K562 (cell line): ENCODE data around the gene CDKN2AIP. TPM values are rescaled to one million over a fixed set of nuclear protein-coding genes. Genes with fewer than 3 reads are reported as not detected.
A peak's percentile ranks its signal among the peaks of the same experiment; 100 is the strongest.

Experiments
- BCOR ChIP-seq: fragments of 450-650 bp; IDR thresholded peaks from 2 replicates; pipeline ENCODE4 v1.6.1; 2016
- ETV5 ChIP-seq: sonication (generic); formaldehyde crosslinking; IDR thresholded peaks from 2 replicates; pipeline ENCODE4 v1.4.0; 2020; ENCODE audit warnings: low read depth, mild to moderate bottlenecking, missing genetic modification reagents
- HMGN3 ChIP-seq: IDR thresholded peaks from 2 replicates; pipeline ENCODE4 v1.6.1; 2011; ENCODE audit warnings: borderline replicate concordance, low read depth, mild to moderate bottlenecking, mixed read lengths, low read length; ENCODE audit not compliant: insufficient read length; ENCODE audit errors: extremely low read depth
- HNRNPL ChIP-seq: fragments of 200-400 bp; formaldehyde crosslinking; IDR thresholded peaks from 2 replicates; pipeline ENCODE4 v1.6.1; 2017; ENCODE audit warnings: low read depth, mild to moderate bottlenecking, low read length
- HOXB6 ChIP-seq: fragments of 250-450 bp; sonication (Bioruptor Pico); IDR thresholded peaks from 2 replicates; pipeline ENCODE4 v1.5.1; 2022; ENCODE audit warnings: mild to moderate bottlenecking, borderline replicate concordance
- MLX ChIP-seq, 2 experiments: fragments of 450-650 bp in 1 of 2; sonication (generic) in 1 of 2; formaldehyde crosslinking; conservative IDR thresholded peaks; 2 replicates each; pipeline versions ENCODE4 v1.4.0 to v1.8.1; 2020 to 2022; ENCODE audit warnings: mild to moderate bottlenecking in 1 of 2, missing genetic modification reagents in 1 of 2
- NFRKB ChIP-seq: fragments of 450-650 bp; IDR thresholded peaks from 2 replicates; pipeline ENCODE4 v1.6.1; 2016; ENCODE audit warnings: low read depth
- OTX1 ChIP-seq: fragments of 450-650 bp; formaldehyde crosslinking; IDR thresholded peaks from 2 replicates; pipeline ENCODE4 v1.4.0; 2022; ENCODE audit warnings: mild to moderate bottlenecking
- RBM15 ChIP-seq: fragments of 200-400 bp; formaldehyde crosslinking; IDR thresholded peaks from 2 replicates; pipeline ENCODE4 v1.6.1; 2018; ENCODE audit warnings: mild to moderate bottlenecking, low read length, moderate library complexity; ENCODE audit not compliant: insufficient read depth
- REST ChIP-seq, 2 experiments: fragments of 450-650 bp; formaldehyde crosslinking in 1 of 2; IDR thresholded peaks; 2 replicates each; pipeline versions ENCODE4 v1.4.0 to v1.6.1; 2014 to 2020; ENCODE audit warnings: mild to moderate bottlenecking in 2 of 2, borderline replicate concordance in 1 of 2, low read depth in 1 of 2
- TEAD2 ChIP-seq: fragments of 450-650 bp; IDR thresholded peaks from 2 replicates; pipeline ENCODE4 v1.6.1; 2016; ENCODE audit warnings: missing genetic modification characterization, control low read depth, missing compliant biosample characterization
- ZBTB12 ChIP-seq: fragments of 250-450 bp; sonication (Bioruptor Pico); IDR thresholded peaks from 2 replicates; pipeline ENCODE4 v1.4.0; 2020
- ZEB2 ChIP-seq: fragments of 450-650 bp; IDR thresholded peaks from 2 replicates; pipeline ENCODE4 v1.6.1; 2016
- ZFP30 ChIP-seq: fragments of 250-450 bp; sonication (Bioruptor Pico); IDR thresholded peaks from 2 replicates; pipeline ENCODE4 v1.8.0; 2022; ENCODE audit warnings: moderate library complexity, mild to moderate bottlenecking, inconsistent platforms, borderline replicate concordance
- ZFP91 ChIP-seq: sonication (generic); formaldehyde crosslinking; IDR thresholded peaks from 2 replicates; pipeline ENCODE4 v1.8.0; 2022; ENCODE audit warnings: mild to moderate bottlenecking, missing genetic modification reagents
- polyA plus RNA-seq, 8 experiments: library from polyadenylated mRNA; depleted of rRNA in 4 of 8; stranded (reverse) in 5 of 8; unstranded in 3 of 8; fragments of >200 nt; fragmentation: Nextera tagmentation in 2 of 8; fragmentation: Illumina TruSeq in 1 of 8; extraction: Ambion mirVana in 2 of 8; extraction: Trizol in 1 of 8; gene quantifications; 2 replicates each; pipeline versions ENCODE4 v1.2.1 to v1.2.3, GENCODE V29; 2011 to 2014; ENCODE audit warnings: inconsistent platforms in 1 of 8, missing spikeins in 1 of 8
- total RNA-seq, 7 experiments: library from RNA; depleted of rRNA in 6 of 7; stranded (reverse); fragments of >200 nt in 6 of 7; fragmentation: Illumina TruSeq in 2 of 7; extraction: Trizol in 2 of 7; gene quantifications; 2 replicates each; pipeline versions ENCODE4 v1.2.1 to v1.2.3, GENCODE V29; 2011 to 2021; ENCODE audit warnings: low replicate concordance in 1 of 7

The CDKN2AIP gene
- total and polyA plus RNA-seq, 9 of the 15 experiments (the other 6 are each of a cell fraction or from before 2014, with no cell fraction given): 5.9 to 22.0 (median 19.7) TPM

GRCh38 chr4:183444214-183445096 is at the start of gene CDKN2AIP (continued):
- TF ChIP-seq REST (IDR thresholded peaks at IDR 0.05; ENCODE audit: borderline replicate concordance): peak; percentile 89
- no peak for TF ChIP-seq REST (CRISPR knock-in tag; IDR thresholded peaks at IDR 0.05; ENCODE audit: low read depth)
- no peak for TF ChIP-seq OTX1 (CRISPR knock-in tag)
- TF ChIP-seq MLX (CRISPR knock-in tag; conservative IDR thresholded peaks at IDR 0.05): no peak
- TF ChIP-seq ETV5 (CRISPR knock-in tag): peak; percentile 69
- TF ChIP-seq BCOR: 0 out of 2 replicates have a peak, but pooled peaks have one; percentile 38
- no peak for TF ChIP-seq RBM15
- 0 out of 2 replicates have a peak, but pooled peaks have one; percentile 4 for TF ChIP-seq ZBTB12
- peak; percentile 77; the same call in 1 of the 2 replicates for TF ChIP-seq HNRNPL
- 0 out of 2 replicates have a peak, but pooled peaks have one; percentile 36 for TF ChIP-seq ZFP91
- TF ChIP-seq TEAD2 (tag): no peak
- TF ChIP-seq ZFP30 (CRISPR knock-in tag): no peak
- peak; percentile 24; the same call in 1 of the 2 replicates for TF ChIP-seq NFRKB
- TF ChIP-seq HOXB6: no peak
- TF ChIP-seq ZEB2: no peak
- peak; percentile 87 for TF ChIP-seq HMGN3
